Activated T-cell treated with anti-CD3 and anti-CD28 coated beads, Interleukin-2, amount 50 U/mL, for 24 hours (primary cell): Measurements from ENCODE around the gene GABRA4.

Experiments
- DNase-seq: peaks from one replicate; pipeline ENCODE4 v3.0.0-alpha.2; 2020
- H3K27ac Mint-ChIP-seq: 2 replicates; pipeline ENCODE4 v1.8.0; 2020; ENCODE audit warnings: mild to moderate bottlenecking, mixed read lengths
- H3K27me3 Mint-ChIP-seq: 2 replicates; pipeline ENCODE4 v1.8.0; 2020; ENCODE audit warnings: mixed read lengths
- H3K36me3 Mint-ChIP-seq: 2 replicates; pipeline ENCODE4 v1.8.0; 2020; ENCODE audit warnings: low read depth, mixed read lengths
- H3K4me1 Mint-ChIP-seq: 2 replicates; pipeline ENCODE4 v1.8.0; 2020; ENCODE audit warnings: low read depth, mixed read lengths
- H3K4me3 Mint-ChIP-seq: 2 replicates; pipeline ENCODE4 v1.8.0; 2020; ENCODE audit warnings: mild to moderate bottlenecking, moderate library complexity, mixed read lengths
- H3K9me3 Mint-ChIP-seq: 2 replicates; pipeline ENCODE4 v1.8.0; 2020; ENCODE audit warnings: mixed read lengths

GABRA4 gene

DNA sequence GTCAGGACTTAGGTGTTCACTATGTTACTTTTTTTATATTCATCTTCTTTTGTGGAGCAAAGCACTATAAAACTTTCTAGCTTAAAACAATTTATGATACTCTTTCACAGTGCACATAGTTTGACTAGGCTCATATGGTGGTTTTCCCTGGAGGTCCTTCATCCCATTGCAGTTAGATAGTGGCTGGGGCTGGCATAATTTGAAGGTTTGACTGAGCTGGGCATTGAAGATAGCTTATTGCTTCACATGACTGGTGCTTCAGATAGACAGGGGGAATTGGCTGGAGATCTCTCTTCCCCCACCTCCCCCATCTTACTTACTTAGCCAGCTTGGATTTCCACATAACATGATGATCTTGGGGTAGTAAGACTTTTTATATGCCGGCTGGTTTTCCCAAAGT lies 7.0 kb upstream of the GABRA4 start:
- no peak for DNase-seq
- no peaks in the 10 kb centered on the region for H3K9me3 Mint-ChIP-seq
- no peaks in the 10 kb centered on the region for H3K36me3 Mint-ChIP-seq
- no peaks in the 10 kb centered on the region for H3K4me1 Mint-ChIP-seq
- no peak overlapping the region for H3K4me3 Mint-ChIP-seq
- peaks cover 23% of the 10 kb centered on the region for H3K27me3 Mint-ChIP-seq
- H3K27ac Mint-ChIP-seq, result no peak overlapping the region

- Mint-ChIP-seq H3K27me3 (peaks cover 29% of the 10 kb centered on the region), H3K4me3 (no peak overlapping the region), H3K27ac (no peak overlapping the region), H3K4me1 (no peaks in the 10 kb centered on the region), H3K9me3 (no peaks in the 10 kb centered on the region), H3K36me3 (no peaks in the 10 kb centered on the region)
- no peak for DNase-seq
Measured at GRCh38 chr4:46999566-46999965, 6.2 kb upstream of the GABRA4 start.

DNA sequence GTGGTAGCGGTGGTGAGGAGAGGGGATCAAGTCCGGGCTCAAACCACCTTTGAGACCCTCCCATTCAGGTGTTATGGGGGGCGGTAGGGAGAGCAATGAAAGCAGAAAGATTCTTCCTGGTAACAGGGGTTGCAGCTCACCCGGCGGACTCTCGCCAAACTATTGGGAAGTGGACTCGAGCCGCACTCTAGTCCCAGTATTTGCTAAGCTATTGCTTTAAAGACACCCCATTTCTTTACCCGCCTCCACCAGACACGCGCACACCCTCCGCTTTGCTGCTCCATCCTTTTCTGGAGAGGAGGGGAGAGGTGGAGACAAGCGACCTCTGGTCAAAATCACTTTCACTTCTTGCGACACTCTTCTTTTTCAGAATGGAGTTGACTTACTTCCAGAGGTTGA lies 625 bp upstream of the GABRA4 start:
- H3K4me1 Mint-ChIP-seq, result peaks cover 24% of the 10 kb centered on the region

DNA sequence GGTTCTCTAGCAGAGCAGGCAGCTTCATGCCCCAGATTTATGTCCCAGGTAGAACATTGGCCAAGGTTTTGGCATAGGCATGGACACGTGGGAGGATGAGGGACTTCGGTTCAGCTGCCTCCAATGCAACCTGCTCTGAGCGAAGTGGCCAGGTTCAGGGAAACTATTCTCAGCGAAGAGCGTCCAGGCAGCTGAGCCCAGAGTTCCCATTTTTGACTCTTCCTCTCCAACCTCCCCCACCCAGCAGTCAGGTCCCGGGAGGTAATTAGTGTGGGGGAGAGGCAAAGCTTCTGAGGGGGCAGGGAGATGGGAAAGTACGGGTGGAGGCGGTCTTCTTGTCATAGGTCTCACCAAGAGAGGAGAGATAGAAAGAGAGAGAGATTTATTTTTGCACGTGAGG lies 1.0 kb downstream of the GABRA4 start:
- Mint-ChIP-seq H3K27ac (no peak overlapping the region), H3K4me3 (no peak overlapping the region), H3K9me3 (no peaks in the 10 kb centered on the region), H3K27me3 (peaks cover 64% of the 10 kb centered on the region), H3K4me1 (peaks cover 24% of the 10 kb centered on the region), H3K36me3 (no peaks in the 10 kb centered on the region)
- DNase-seq, result no peak

More for the DNA sequence above, 625 bp upstream of the GABRA4 start:
- H3K27ac Mint-ChIP-seq, result no peak overlapping the region
- H3K9me3 Mint-ChIP-seq, result no peaks in the 10 kb centered on the region
- H3K27me3 Mint-ChIP-seq, result peaks cover 63% of the 10 kb centered on the region
- DNase-seq, result no peak
- no peaks in the 10 kb centered on the region for H3K36me3 Mint-ChIP-seq
- peak overlapping the region; percentile 57 for H3K4me3 Mint-ChIP-seq

- no peak for DNase-seq
- H3K4me3 Mint-ChIP-seq, result no peak overlapping the region
- H3K9me3 Mint-ChIP-seq, result no peaks in the 10 kb centered on the region
- H3K27ac Mint-ChIP-seq, result no peak overlapping the region
- no peaks in the 10 kb centered on the region for H3K36me3 Mint-ChIP-seq
- H3K4me1 Mint-ChIP-seq, result peaks cover under 1% of the 10 kb centered on the region
- peaks cover 24% of the 10 kb centered on the region for H3K27me3 Mint-ChIP-seq
Measured at GRCh38 chr4:46986922-46987638, 6.3 kb downstream of the GABRA4 start.

DNA sequence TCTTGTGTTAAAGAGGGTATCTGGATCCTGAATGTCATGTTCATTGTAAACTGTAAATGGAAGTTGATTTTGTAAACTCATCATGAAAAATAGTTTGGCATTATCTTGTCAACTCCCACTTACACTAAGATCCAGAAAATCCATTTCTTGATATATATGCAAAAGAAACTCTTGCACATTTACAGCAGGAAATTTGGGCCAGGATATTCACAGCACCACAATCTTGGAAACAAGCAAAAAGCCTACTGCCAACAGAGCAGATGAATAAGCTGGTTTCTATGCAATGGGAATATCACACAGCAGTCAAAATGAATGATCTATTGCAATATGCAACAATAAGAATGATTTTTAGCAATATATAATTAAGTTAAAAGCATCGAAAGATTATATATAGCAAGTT lies 8.6 kb downstream of the GABRA4 start:
- DNase-seq, result no peak
- peaks cover 14% of the 10 kb centered on the region for H3K27me3 Mint-ChIP-seq
- no peaks in the 10 kb centered on the region for H3K4me1 Mint-ChIP-seq
- H3K4me3 Mint-ChIP-seq, result no peak overlapping the region
- no peak overlapping the region for H3K27ac Mint-ChIP-seq
- no peaks in the 10 kb centered on the region for H3K9me3 Mint-ChIP-seq
- H3K36me3 Mint-ChIP-seq, result no peaks in the 10 kb centered on the region

- Mint-ChIP-seq H3K27me3 (peaks cover 12% of the 10 kb centered on the region), H3K4me3 (no peak overlapping the region), H3K4me1 (no peaks in the 10 kb centered on the region), H3K27ac (no peak overlapping the region), H3K36me3 (no peaks in the 10 kb centered on the region), H3K9me3 (no peaks in the 10 kb centered on the region)
- DNase-seq, result no peak
Measured at GRCh38 chr4:46980851-46981250, 12.5 kb downstream of the GABRA4 start.

GRCh38 chr4:46979726-46980125 lies 13.7 kb downstream of the GABRA4 start:
- peaks cover 15% of the 10 kb centered on the region for H3K27me3 Mint-ChIP-seq
- no peaks in the 10 kb centered on the region for H3K9me3 Mint-ChIP-seq
- H3K27ac Mint-ChIP-seq, result no peak overlapping the region
- H3K36me3 Mint-ChIP-seq, result no peaks in the 10 kb centered on the region
- H3K4me3 Mint-ChIP-seq, result no peak overlapping the region
- DNase-seq, result no peak
- H3K4me1 Mint-ChIP-seq, result no peaks in the 10 kb centered on the region

GRCh38 chr4:46979283-46979682 lies 14.1 kb downstream of the GABRA4 start:
- H3K27me3 Mint-ChIP-seq, result peaks cover 16% of the 10 kb centered on the region
- no peaks in the 10 kb centered on the region for H3K4me1 Mint-ChIP-seq
- H3K36me3 Mint-ChIP-seq, result no peaks in the 10 kb centered on the region
- H3K4me3 Mint-ChIP-seq, result no peak overlapping the region
- DNase-seq, result no peak
- no peaks in the 10 kb centered on the region for H3K9me3 Mint-ChIP-seq
- no peak overlapping the region for H3K27ac Mint-ChIP-seq

- no peak overlapping the region for H3K4me3 Mint-ChIP-seq
- no peak overlapping the region for H3K27ac Mint-ChIP-seq
- no peaks in the 10 kb centered on the region for H3K9me3 Mint-ChIP-seq
- H3K27me3 Mint-ChIP-seq, result peaks cover 15% of the 10 kb centered on the region
- DNase-seq, result no peak
- no peaks in the 10 kb centered on the region for H3K4me1 Mint-ChIP-seq
- no peaks in the 10 kb centered on the region for H3K36me3 Mint-ChIP-seq
Measured at GRCh38 chr4:46977245-46977644, 16.1 kb downstream of the GABRA4 start.

DNA sequence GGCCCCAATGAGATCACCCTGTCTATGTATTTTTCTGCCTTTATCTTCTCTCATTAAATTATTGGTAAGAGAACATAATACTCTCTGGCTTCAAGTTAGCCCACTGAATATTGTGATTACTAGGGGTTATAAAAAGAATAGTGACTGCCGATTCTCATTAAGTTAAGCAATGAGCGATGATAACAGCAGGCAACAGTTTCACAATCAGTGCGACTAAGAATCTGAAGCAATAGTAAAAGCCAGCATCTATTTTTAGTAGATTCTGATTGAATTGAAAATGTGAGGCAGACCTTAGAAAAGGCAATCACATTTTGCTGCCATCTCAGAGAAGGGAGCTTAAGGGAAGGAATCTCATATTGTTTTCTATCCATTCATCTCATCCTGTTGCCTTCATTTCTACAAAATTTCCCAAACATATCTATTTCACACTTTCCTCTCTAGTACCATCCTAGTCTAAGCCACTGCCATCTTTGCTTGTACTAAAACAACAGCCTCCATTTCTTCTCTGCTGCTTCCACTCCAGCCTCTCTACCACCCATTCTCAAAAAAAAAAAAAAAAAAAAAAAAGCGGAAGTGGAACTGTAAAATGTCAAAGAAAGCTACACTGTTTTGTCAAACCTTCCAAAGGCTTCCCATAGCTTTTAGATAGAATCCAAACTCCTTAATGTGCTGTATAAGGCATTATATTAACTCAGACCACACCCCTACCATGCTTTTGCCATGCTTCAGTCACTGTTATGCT lies 17.4 kb downstream of the GABRA4 start:
- Mint-ChIP-seq H3K27ac (no peak overlapping the region), H3K4me3 (no peak overlapping the region), H3K27me3 (peaks cover 11% of the 10 kb centered on the region), H3K36me3 (no peaks in the 10 kb centered on the region), H3K9me3 (no peaks in the 10 kb centered on the region), H3K4me1 (no peaks in the 10 kb centered on the region)
- no peak for DNase-seq

DNA sequence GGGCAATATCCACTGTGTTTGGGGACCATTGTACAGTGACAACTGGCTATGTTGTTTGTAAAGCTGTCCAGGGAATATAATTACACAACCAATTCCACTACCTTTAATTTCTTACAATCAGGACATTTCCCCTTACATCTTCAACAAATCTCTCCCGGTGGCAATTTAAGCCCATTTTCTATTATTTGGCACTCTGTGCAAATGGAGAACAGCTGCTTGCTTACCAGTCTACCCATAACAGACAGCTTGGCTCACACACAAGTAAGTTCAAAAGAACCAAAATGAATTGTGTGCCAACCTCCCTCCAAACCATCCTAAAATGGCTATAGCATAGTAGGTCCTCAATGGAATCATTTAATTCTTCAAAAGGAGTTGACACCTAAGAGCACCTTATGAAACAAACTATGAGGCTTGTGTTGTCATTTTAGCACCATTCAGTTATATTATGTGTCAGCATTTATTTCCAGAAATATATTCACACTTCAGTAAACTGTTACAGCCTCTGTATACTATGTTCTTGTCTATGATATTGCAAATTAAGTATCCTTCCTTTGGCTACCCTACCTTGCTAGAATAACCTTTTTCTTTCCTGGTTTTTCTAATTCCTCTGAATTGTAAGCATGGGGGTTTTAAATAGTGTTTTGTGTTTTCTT lies 18.4 kb downstream of the GABRA4 start:
- peaks cover 12% of the 10 kb centered on the region for H3K27me3 Mint-ChIP-seq
- H3K4me1 Mint-ChIP-seq, result no peaks in the 10 kb centered on the region
- H3K9me3 Mint-ChIP-seq, result no peaks in the 10 kb centered on the region
- no peaks in the 10 kb centered on the region for H3K36me3 Mint-ChIP-seq
- H3K27ac Mint-ChIP-seq, result no peak overlapping the region
- no peak overlapping the region for H3K4me3 Mint-ChIP-seq
- no peak for DNase-seq

GRCh38 chr4:46968847-46969246 lies 24.5 kb downstream of the GABRA4 start:
- Mint-ChIP-seq H3K27me3 (peaks cover 11% of the 10 kb centered on the region), H3K4me3 (no peak overlapping the region), H3K4me1 (no peaks in the 10 kb centered on the region), H3K36me3 (no peaks in the 10 kb centered on the region), H3K27ac (no peak overlapping the region), H3K9me3 (no peaks in the 10 kb centered on the region)
- DNase-seq, result no peak

DNA sequence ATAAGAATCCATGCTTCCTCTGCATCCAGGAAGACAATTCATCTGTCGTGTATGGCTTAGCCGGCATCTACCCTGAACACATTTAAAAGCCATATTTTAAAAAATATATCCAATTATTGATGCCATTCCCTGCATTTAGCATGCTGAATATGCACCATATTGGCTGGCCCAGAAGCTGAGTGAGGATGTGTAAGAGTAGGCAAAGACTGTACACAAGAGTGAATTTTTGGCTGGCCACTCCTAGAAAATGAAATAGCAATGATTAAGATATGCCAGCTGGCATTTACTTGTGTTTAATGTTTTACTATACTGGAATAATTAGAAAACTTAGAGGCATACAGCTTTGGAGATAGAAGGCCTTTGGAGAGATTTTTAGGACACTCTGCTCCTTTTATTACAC lies 25.8 kb downstream of the GABRA4 start:
- no peaks in the 10 kb centered on the region for H3K9me3 Mint-ChIP-seq
- DNase-seq, result no peak
- H3K4me3 Mint-ChIP-seq, result no peak overlapping the region
- peaks cover 11% of the 10 kb centered on the region for H3K27me3 Mint-ChIP-seq
- H3K27ac Mint-ChIP-seq, result no peak overlapping the region
- no peaks in the 10 kb centered on the region for H3K4me1 Mint-ChIP-seq
- H3K36me3 Mint-ChIP-seq, result no peaks in the 10 kb centered on the region
